HCT116 (cell line): ENCODE measurements around the gene EIF3K. TPM values are rescaled to one million over a fixed set of nuclear protein-coding genes. Genes with fewer than 3 reads are reported as not detected.

Experiments
- ATAC-seq: fragments of 200-7000 bp; cut with Tn5 transposase; 2 replicates; pipeline ENCODE4 v1.9.1; 2020; ENCODE audit warnings: mild to moderate bottlenecking, moderate library complexity
- BruUV-seq: library from RNA; stranded (reverse); fragments of 400-500 nt; replicated peaks from 2 replicates; lab custom pipeline; 2021; lab: Mats Ljungman, UMichigan
- CTCF ChIA-PET: fragments of 300-600 bp; sonication (Branson Sonifier 250); formaldehyde crosslinking; loops from one replicate; lab custom pipeline; 2021; ENCODE audit warnings: antibody characterized with exemption; lab: Charles Lee
- POLR2A ChIA-PET: fragments of 300-600, 350-600 bp; sonication (Branson Sonifier 250); formaldehyde crosslinking; loops from one replicate; lab custom pipeline; 2021; ENCODE audit warnings: antibody characterized with exemption; lab: Charles Lee
- RAD21 ChIA-PET, 2 experiments: fragments of 300-600 bp; sonication (Branson Sonifier 250); formaldehyde crosslinking; loops; one replicate each; lab custom pipeline; 2023; ENCODE audit warnings: low total read pairs in 2 of 2; ENCODE audit not compliant: uncharacterized antibody in 2 of 2, unreplicated experiment in 2 of 2, low non-redundant PET in 1 of 2; lab: Charles Lee
- DNase-seq: peaks from one replicate; pipeline ENCODE4 v3.0.0-alpha.2; 2010; ENCODE audit warnings: low read depth, low spot score
- H2AFZ ChIP-seq: fragments of 200-600 bp; shearing (Covaris generic), sonication (generic); 2 replicates; pipeline ENCODE4 v1.6.1; 2017; ENCODE audit warnings: low read depth, mixed run types, mixed read lengths, antibody characterized with exemption, low read length; ENCODE audit not compliant: poor library complexity, severe bottlenecking
- H3K27ac ChIP-seq: 2 replicates; pipeline ENCODE4 v1.5.1; 2012; ENCODE audit warnings: low read depth, low read length
- H3K27me3 ChIP-seq: fragments of 200-600 bp; sonication (generic); 2 replicates; pipeline ENCODE4 v1.6.1; 2016; ENCODE audit warnings: mixed run types, low read length, mixed read lengths; ENCODE audit not compliant: insufficient read depth
- H3K36me3 ChIP-seq, 2 experiments: fragments of 200-500 bp in 1 of 2; fragments of 200-600 bp in 1 of 2; sonication (Bioruptor generic) in 1 of 2; sonication (generic) in 1 of 2; 2 replicates each; pipeline versions ENCODE4 v1.5.1 to v1.6.1; 2014 to 2016; ENCODE audit warnings: low read length in 2 of 2, inconsistent platforms in 1 of 2, mixed read lengths in 1 of 2, mixed run types in 1 of 2; ENCODE audit not compliant: insufficient read depth in 2 of 2, control insufficient read depth in 1 of 2
- H3K4me1 ChIP-seq, 2 experiments: fragments of 200-600 bp in 1 of 2; sonication (generic) in 1 of 2; 2 replicates each; pipeline versions ENCODE4 v1.5.1 to v1.6.1; 2012 to 2017; ENCODE audit warnings: low read length in 2 of 2, inconsistent platforms in 1 of 2, mild to moderate bottlenecking in 1 of 2, mixed read lengths in 1 of 2, mixed run types in 1 of 2, moderate library complexity in 1 of 2; ENCODE audit not compliant: insufficient read depth in 2 of 2, control insufficient read depth in 1 of 2
- H3K4me2 ChIP-seq: fragments of 200-600 bp; sonication (generic); 2 replicates; pipeline ENCODE4 v1.6.1; 2017; ENCODE audit warnings: mixed run types, low read length, mixed read lengths
- H3K4me3 ChIP-seq, 2 experiments: fragments of 200-600 bp in 1 of 2; sonication (generic) in 1 of 2; replicated peaks in 1 of 2; 2 replicates each; pipeline ENCODE4 v1.5.1; 2011 to 2016; ENCODE audit warnings: low read length in 2 of 2, control low read depth in 1 of 2, low read depth in 1 of 2, mild to moderate bottlenecking in 1 of 2, mixed read lengths in 1 of 2, mixed run types in 1 of 2
- H3K79me2 ChIP-seq: fragments of 200-600 bp; sonication (generic); 2 replicates; pipeline ENCODE4 v1.6.1; 2017; ENCODE audit warnings: mild to moderate bottlenecking, mixed run types, low read length, moderate library complexity, mixed read lengths; ENCODE audit not compliant: insufficient read depth
- H3K9ac ChIP-seq: fragments of 200-600 bp; sonication (generic); 2 replicates; pipeline ENCODE4 v1.6.1; 2016; ENCODE audit warnings: low read length, mixed read lengths
- H3K9me2 ChIP-seq: fragments of 200-600 bp; sonication (generic), shearing (Covaris generic); 2 replicates; pipeline ENCODE4 v1.6.1; 2017; ENCODE audit warnings: mixed run types, mild to moderate bottlenecking, moderate library complexity; ENCODE audit not compliant: insufficient read depth
- H3K9me3 ChIP-seq, 2 experiments: fragments of 200-500 bp in 1 of 2; fragments of 200-600 bp in 1 of 2; sonication (Bioruptor generic) in 1 of 2; sonication (generic) in 1 of 2; 2 replicates each; pipeline ENCODE4 v1.6.1; 2014 to 2017; ENCODE audit warnings: low read length in 2 of 2, mixed read lengths in 2 of 2, inconsistent platforms in 1 of 2, low read depth in 1 of 2, mild to moderate bottlenecking in 1 of 2, mixed run types in 1 of 2, moderate library complexity in 1 of 2; ENCODE audit not compliant: control insufficient read depth in 1 of 2, insufficient read depth in 1 of 2
- H4K20me1 ChIP-seq: fragments of 200-600 bp; sonication (generic), shearing (Covaris generic); 2 replicates; pipeline ENCODE4 v1.6.1; 2017; ENCODE audit warnings: mixed run types, mild to moderate bottlenecking, moderate library complexity; ENCODE audit not compliant: insufficient read depth
- ATF3 ChIP-seq: IDR thresholded peaks from 2 replicates; pipeline ENCODE4 v1.6.1; 2012
- CTCF ChIP-seq, 3 experiments: fragments of 200-600 bp in 1 of 3; sonication (generic) in 1 of 3; IDR thresholded peaks in 2 of 3; conservative IDR thresholded peaks in 1 of 3; 2 replicates each; pipeline ENCODE4 v1.5.1; 2012 to 2017; ENCODE audit warnings: low read depth in 2 of 3, low read length in 2 of 3, antibody characterized with exemption in 1 of 3, borderline replicate concordance in 1 of 3, control low read depth in 1 of 3, mild to moderate bottlenecking in 1 of 3, mixed read lengths in 1 of 3, mixed run types in 1 of 3, moderate library complexity in 1 of 3; ENCODE audit not compliant: insufficient read depth in 1 of 3
- EZH2 ChIP-seq: fragments of 200-600 bp; sonication (generic); IDR thresholded peaks from 2 replicates; pipeline ENCODE4 v1.6.1; 2017; ENCODE audit warnings: antibody characterized with exemption, mixed run types
- JUND ChIP-seq: IDR thresholded peaks from 2 replicates; pipeline ENCODE4 v1.6.1; 2012
- MAX ChIP-seq: IDR thresholded peaks from 2 replicates; pipeline ENCODE4 v1.6.1; 2012
- POLR2A ChIP-seq: IDR thresholded peaks from 2 replicates; pipeline ENCODE4 v1.7.0; 2011; ENCODE audit warnings: borderline replicate concordance; ENCODE audit not compliant: insufficient read depth, insufficient read length; ENCODE audit errors: extremely low read depth
- SRF ChIP-seq: IDR thresholded peaks from 2 replicates; pipeline ENCODE4 v1.6.1; 2012; ENCODE audit warnings: low read depth
- TCF7L2 ChIP-seq: IDR thresholded peaks from 2 replicates; pipeline ENCODE4 v1.7.0; 2011; ENCODE audit warnings: borderline replicate concordance, inconsistent platforms; ENCODE audit not compliant: insufficient read depth, insufficient read length; ENCODE audit errors: extremely low read depth
- YY1 ChIP-seq: IDR thresholded peaks from 2 replicates; pipeline ENCODE4 v1.6.1; 2011; ENCODE audit warnings: low read length, low read depth, moderate library complexity, mild to moderate bottlenecking; ENCODE audit not compliant: insufficient replicate concordance; ENCODE audit errors: extremely low read depth
- ZNF274 ChIP-seq: fragments of 200-500 bp; sonication (Bioruptor generic); IDR thresholded peaks from 2 replicates; pipeline ENCODE4 v1.6.1; 2014; ENCODE audit warnings: mild to moderate bottlenecking, low read depth, low read length, inconsistent platforms
- intact Hi-C: fragments of 100-400 bp; cut with micrococcal nuclease; formaldehyde crosslinking; loops from 2 replicates; pipeline ENCODE4 v1.10.0; 2022
- total RNA-seq: library from RNA; stranded (reverse); gene quantifications from one replicate; pipeline ENCODE4 v1.2.1, GENCODE V29; 2021; ENCODE audit not compliant: unreplicated experiment

Gene EIF3K
- total RNA-seq, 1 experiment from 2014 or later = 313 TPM

GRCh38 chr19:38569368-38569983, 49.5 kb upstream of the EIF3K start:
- no peaks in the 10 kb centered on the region for H3K27me3 ChIP-seq
- CTCF ChIA-PET = no interaction called here
- TF ChIP-seq ZNF274 (no peak), JUND (no peak), ATF3 (no peak), EZH2 (no peak), TCF7L2 (no peak), CTCF (IDR thresholded peaks at IDR 0.05 in 2 of 3, conservative IDR thresholded peaks at IDR 0.05 in 1 of 3; ENCODE audit: borderline replicate concordance in 1 of 3, insufficient read depth in 1 of 3, low read depth in 2 of 3, low read length in 2 of 3) (no peak), SRF (no peak), MAX (no peak), YY1 (no peak), POLR2A (no peak)
- no peak overlapping the region for H3K4me2 ChIP-seq
- H3K79me2 ChIP-seq = no peaks in the 10 kb centered on the region
- RAD21 ChIA-PET = no interaction called here
- no peaks in the 10 kb centered on the region for H3K36me3 ChIP-seq
- H3K27ac ChIP-seq = no peak overlapping the region
- intact Hi-C loops = no loop called here
- H3K4me1 ChIP-seq = peaks cover 2 to 15% of the 10 kb centered on the region in 2 experiments; a peak in 3 of 4 replicates
- ATAC-seq = peak; percentile 24; the same call in 1 of the 2 replicates
- H3K9me2 ChIP-seq = no peaks in the 10 kb centered on the region
- BruUV-seq = TSS peak; percentile 94
- no peak for DNase-seq
- H4K20me1 ChIP-seq = no peaks in the 10 kb centered on the region
- no peaks in the 10 kb centered on the region for H3K9me3 ChIP-seq
- H2AFZ ChIP-seq = no peak overlapping the region
- H3K4me3 ChIP-seq = no peak overlapping the region
- POLR2A ChIA-PET = interaction anchor here (0.8 kb wide), 1 partner anchor 13 kb away, joined by 3 read pairs; no protein-coding TSS in a partner anchor
- H3K9ac ChIP-seq = no peak overlapping the region
